DMS 273 (cell line): Measurements from ENCODE around the gene TP63.
A peak's percentile ranks its signal among the peaks of the same experiment; 100 is the strongest.

Experiments
- DNase-seq: peaks from one replicate; lab custom pipeline; 2025; ENCODE audit not compliant: unreplicated experiment; lab: John Stamatoyannopoulos, UW

Gene TP63

DNA sequence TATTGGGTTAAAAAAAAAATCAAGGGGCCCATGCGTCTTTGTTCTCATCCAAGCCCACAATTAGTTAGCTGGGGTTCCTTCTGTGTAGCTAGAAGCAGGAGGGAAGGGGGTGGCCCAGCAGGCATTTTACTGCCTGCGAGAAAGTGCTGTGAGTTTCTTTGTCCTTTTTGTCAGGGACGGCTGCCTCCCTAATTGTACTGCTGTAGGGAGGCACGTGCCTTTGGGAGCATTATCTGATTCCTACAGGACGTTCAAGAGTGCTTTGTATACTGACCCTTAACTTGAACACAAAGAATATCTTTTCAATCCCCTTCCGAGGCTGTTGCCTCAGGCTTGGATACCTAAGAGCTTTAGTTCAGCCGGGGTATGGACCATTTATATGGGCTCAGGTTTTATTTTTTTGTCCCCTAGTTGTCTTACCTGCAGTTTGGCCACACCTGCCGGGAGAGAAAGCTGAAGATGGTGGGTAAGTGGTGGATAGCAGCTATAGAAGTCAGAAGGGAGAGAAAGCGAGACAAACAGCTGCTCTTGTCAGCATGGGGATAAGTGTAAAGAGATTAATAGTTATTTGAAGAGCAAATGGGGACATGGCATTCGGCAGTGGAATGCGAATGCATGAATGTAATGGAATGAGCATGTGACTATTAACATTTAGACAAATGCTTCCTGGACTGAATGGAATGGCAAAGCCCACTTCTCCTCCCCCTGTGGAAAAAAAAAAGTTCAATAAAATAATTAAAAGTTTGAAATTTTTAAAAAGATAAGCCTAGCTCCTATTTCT lies 175.2 kb downstream of the TP63 start:
- no peak for DNase-seq

DNA sequence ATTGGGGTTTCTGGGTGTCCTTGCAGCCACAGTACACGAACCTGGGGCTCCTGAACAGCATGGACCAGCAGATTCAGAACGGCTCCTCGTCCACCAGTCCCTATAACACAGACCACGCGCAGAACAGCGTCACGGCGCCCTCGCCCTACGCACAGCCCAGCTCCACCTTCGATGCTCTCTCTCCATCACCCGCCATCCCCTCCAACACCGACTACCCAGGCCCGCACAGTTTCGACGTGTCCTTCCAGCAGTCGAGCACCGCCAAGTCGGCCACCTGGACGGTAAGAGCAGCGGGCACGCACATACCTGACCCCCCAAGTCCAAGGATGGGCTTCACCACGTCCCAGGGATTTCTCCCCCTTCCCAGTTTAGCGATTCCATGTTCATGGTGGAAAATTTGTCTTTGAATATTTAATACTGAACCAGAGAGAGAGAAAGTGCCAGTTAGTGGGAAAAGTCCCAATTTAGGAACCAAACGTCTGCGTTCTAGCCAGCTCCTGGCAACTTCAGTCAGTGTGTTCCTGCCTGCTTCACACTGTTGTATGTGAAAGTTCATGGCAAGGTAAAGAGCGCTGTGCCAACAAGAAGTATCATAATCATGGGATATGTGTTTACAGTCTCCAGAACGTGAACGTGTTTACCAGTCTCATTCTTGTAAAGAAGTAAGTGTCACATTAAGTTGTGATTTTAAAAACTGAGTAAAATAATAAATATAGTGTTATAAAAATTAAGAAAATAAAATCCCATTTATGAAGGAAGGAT lies 177.2 kb downstream of the TP63 start:
- DNase-seq, result no peak

DNA sequence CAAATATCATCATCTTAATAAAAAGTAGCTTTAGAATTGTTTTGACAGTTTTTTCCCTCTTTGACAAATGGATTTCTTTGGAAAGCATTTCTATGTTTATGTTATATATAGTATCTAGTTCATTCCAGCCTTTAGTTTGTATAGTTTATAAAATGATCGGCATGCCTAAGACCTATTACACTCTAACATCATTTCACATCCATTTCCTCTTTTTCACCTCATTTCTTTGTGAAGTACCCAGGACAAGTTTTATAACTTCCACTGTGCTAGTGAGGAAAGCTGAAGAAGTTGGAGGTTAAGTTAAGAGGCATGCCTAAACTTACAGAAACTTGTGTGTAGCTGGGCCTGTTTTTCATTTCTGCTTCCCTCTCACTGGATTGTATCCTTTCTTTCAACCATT lies 178.4 kb downstream of the TP63 start:
- DNase-seq, result no peak

DNA sequence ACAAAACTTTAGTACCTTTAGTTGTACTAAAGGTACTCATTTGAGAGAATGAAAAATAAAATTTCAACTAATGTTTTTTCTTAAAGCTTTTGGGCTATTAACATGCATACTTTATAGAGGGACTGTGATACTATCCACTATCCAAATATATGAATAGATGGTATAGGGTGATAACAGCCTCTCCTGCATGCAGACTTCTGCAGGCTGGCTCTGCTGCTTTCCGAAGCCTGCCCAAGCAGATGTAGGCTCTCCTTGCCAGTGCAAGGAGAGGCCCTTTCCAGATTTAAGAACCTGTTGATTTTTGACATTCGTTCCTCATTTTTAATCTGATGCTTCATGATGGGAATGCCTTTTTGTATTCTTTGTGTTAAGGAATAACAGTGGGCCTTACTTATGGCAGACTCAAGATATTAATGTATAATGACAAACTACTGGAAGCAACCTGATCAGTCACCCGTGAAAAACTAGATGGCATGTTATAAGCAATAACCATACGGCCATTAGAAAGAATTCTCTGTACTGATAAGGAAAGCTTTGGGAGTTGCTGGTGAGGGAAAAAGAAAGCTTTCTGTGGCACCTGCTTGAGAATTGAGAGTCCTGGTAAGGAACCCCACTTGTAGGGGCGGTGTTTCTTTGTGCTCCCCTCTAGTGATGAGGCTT lies 181.7 kb downstream of the TP63 start:
- DNase-seq, result no peak

DNA sequence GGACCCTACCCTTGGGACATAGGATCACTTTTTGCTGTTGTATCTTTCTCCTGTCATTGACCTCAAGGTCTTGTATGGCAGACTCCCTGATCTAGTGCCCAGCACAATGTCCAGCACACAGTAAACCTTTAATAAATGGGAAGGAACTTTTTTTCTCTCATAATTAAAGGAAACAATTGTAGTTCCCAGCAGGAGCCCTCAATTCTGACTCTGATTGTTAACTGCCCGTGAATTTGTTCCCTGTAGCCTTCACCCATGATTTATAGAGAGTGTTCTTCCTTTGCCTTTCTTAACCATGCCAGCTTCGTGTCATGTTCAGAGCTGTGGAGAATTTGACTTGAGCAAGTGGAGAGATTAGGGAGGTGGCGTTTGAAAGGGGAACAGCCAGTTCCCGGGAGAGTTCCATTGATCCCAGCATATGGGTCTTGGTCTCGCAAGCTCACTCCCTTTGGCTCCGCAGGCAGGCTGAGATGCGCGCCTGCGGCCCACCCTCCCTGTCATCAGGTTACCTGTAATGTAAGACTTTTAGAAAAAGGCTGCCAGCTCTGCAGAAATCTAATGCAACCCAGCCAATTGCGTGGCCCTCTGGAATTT lies 182.6 kb downstream of the TP63 start:
- no peak for DNase-seq

DNA sequence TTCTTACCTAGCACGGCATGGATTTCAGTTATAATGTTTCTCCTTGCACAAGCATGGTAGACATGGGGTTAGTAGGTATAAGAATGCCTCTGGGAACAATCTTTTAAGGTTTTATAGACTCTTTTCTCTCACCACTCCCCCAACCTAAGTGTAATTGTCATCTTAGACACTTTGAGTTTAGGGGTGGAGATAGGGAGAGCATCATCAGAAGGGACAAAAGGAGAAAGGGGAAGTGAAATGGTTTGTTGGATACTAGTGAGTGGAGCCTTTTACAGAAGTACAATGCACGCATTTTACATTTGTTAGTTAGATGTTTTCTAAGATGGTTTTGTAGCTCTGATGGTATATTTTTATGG lies 189.2 kb downstream of the TP63 start:
- DNase-seq, result no peak

DNA sequence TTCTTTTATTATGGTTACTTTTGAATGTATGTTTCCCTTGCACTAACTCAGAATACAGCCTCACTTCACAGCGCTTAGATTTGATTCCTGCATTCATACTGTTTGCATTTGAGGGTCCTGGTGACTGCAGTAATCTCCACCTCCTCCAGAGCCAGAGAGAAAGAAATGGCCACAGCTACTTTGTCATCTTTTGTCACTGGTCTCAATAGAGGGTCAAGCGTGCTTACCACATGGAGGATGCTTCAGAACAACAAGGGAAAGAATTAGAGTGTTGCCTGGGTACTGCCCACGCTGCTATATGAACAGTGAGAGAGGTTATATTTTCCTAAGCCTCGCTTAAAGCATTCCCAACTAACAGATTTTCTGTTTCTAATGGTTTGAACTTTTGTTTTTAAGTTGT lies 190.1 kb downstream of the TP63 start:
- DNase-seq, result no peak

DNA sequence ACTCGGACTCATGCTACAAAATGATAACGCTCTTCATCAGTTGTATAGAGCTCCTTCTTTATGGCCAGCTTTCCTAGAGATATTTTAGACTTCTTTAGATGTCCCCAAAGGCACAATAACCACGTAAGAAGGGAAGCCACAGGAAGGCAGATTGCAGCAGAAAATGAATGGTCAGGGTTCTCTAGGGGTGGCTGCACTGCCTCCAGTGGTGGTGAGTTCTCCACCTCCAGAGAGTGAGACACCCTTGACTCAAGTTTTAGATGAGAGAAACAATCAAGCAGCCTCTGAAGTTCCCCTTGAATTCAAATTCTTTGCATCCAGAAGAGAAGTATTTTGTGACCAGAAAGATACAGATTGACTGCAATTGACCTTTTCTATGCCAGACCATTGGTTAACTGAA lies 191.5 kb downstream of the TP63 start:
- DNase-seq, result no peak

DNA sequence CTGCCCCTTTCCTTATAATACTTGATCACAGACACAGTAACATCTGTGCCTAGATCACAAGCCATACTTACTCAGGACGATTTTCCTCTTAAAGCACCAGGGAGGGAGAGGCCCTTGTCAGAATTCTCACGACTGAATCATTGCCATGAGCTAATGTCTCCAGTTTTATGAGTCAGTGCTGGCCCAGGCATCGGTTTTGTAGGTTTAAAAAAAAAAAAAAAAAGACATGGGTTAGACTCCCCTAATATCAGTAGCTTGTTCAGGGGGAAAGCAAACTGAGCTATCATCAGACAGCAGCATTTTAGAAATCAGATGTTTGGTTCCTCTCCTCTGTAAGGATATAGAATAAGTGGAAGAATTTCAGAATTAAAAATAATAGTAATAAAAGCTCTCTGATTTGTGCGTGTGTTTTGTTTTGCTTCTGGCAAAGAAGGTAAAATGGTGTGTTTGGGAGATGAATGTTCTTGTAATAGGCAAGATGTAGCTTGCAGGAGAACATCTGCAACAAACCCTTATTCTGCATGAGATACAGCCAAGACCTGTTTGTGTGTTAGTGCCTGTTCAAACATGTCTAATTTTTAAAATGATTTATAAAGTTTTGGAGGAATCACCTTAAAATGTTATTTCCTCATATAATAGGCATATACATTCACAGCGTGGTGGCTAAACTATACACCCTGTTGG lies 193.6 kb downstream of the TP63 start:
- DNase-seq, result peak; percentile 15

DNA sequence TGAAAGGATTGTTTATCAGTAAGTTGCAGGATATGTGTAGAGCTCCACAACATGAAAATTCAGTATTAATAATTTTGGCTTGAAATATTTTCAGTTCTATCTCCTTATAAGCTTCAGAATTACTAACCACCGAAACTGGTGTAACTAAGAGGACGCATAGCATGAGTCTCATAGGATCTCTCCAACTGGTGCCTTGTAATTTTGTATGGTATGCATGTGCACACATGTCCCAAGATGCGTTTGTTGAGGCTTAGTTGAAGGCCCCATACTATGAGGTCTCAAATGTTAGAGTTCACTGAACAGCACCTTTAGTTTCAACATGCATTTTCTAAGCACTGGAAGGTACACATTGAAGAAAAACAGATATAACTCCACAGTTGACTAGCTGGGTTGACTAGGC lies 195.4 kb downstream of the TP63 start:
- DNase-seq, result no peak

DNA sequence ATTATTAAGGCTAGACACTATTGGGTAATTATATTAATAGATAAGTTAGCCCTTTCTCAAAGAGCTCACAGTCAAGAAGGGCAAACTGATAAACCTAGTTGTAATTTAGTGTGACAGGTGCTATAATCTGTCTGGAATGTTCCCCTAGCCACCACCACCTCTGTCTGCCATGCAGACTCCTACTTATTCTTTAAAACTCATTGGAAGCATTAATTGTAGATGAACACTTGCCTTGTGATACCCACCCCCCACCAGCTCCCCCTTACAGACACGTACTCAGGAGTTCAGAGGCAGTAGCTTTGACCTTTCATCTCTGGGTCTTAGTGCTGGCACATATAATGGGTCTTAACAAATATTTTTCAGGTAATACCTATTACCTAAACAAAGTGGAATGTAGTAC lies 195.9 kb downstream of the TP63 start:
- no peak for DNase-seq

DNA sequence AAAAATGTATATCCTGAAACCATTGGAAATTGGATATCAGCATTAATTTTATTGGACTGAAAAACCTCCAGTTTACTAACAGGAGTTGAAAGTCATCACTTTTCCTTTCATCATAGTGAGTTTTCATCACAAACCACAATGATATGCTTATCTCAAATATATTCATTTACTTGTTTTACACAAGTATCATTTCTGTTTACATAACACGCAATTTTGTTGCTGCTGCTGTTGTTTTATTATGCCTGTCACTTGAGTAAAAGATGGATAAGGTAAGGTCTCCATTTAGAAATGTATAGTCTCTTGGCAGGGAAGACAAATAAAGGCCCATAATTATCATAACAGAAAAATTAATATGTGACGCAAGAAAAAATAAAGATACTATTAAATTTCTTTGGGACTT lies 199.2 kb downstream of the TP63 start:
- DNase-seq, result no peak

DNA sequence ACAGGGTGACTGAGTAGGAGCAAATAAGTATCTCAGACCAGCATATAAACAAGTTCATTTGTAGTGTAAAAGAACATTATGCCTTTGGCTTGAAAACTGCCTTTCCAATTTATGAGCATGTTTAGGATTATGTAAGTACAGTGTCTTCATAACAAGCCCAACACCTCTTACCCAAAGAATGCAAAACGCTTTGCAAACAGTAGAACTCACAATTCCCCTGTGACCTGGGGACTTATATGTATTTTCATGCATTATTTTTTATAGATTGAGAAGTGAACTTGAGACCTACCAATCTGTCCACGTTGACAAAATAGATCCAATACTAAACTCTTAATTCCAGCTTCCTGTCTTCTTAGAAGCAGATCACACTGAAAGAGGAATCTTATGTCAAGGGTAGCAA lies 202.1 kb downstream of the TP63 start:
- DNase-seq, result no peak

DNA sequence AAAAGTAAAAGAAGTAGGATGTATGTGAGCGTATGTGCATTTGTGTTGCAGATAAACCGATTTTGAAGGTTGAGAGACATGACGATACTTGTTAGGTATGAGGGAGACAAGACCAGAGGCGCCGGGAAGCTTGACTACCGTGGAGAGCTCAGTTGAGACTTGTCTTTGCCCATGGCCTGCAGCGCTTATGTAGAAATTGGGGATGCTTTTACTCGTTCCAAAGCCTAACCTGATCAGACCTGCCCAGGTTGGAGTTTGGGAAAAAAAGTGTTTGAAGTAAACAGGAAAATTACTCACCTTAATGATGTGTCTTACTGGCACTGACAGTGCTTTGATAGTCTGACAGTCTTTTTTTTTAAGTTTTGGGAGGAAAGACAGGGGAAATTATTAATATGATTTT lies 202.8 kb downstream of the TP63 start:
- peak; percentile 7 for DNase-seq

DNA sequence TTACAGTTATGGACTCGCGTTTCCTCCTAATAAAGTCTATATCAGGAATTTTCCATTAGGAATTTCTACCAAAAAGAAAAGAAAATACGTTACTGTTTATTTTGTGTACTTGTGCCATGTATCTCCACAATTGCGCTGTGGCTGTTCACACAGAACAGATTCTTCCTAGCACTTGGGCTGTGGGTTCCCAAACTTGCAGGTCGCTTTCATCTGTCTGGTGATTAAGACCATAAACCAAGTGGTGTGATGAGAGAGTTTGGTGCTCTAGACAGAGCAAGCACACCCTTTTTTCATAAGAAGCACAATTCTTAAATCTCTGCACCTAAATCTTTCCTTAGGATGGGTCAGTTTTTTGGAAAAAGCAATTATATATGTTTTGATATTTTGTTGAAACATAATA lies 203.3 kb downstream of the TP63 start:
- DNase-seq, result no peak

DNA sequence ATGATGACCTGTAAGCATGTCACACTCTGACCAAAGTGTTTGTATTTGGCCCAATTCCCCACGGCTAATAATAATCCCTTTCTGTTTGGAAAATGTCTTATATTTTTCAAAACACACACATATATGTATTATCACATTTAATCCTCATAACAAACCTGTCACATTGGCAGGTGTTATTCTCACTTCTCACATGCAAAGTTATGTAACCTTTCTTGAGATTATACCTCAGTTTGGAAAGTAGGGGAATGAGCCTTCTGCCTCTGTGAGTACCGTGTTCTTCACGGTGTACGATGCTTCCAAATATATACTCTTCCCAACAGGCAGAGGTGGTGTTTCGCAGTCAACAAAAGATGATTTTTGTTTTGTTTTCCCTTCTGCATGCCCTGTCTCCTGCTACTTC lies 205.6 kb downstream of the TP63 start:
- DNase-seq, result no peak

DNA sequence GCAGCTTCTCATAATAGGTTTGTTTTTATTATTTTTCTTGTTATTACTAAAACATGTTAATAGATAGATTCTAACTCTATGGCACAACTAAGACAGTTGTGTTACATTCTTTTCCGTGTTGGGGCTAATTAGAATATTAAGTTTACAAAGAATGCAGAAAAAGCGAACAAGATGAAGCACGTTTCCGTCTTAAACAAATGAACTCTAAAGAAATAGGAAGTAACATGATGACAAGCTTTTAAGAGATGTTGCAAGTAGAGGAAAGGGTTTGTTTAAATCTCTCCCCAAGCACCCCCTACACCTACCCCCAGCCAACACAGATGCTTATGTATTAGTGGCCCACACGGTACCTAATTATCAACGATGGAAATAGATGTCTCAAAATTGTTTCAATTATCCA lies 207.1 kb downstream of the TP63 start:
- no peak for DNase-seq

DNA sequence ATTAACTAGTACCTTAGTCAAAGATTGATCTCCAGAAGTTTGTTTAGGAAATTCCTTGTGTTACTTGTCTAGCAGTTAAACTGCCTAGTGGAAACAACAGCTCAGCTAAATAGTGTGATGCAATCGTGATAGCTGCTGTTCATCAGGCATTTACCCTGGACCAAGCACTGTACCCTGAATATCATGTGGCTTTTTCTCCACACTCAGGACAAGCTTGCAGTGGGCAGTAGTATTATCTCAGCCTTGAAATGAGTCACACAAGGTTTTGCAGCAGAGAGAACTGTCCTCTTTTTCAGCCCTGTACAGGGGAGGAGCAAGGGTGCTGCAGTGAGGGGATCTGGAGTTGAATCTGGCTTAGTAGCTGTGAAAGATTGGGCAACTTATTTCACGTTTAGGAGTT lies 208.4 kb downstream of the TP63 start:
- DNase-seq, result no peak

DNA sequence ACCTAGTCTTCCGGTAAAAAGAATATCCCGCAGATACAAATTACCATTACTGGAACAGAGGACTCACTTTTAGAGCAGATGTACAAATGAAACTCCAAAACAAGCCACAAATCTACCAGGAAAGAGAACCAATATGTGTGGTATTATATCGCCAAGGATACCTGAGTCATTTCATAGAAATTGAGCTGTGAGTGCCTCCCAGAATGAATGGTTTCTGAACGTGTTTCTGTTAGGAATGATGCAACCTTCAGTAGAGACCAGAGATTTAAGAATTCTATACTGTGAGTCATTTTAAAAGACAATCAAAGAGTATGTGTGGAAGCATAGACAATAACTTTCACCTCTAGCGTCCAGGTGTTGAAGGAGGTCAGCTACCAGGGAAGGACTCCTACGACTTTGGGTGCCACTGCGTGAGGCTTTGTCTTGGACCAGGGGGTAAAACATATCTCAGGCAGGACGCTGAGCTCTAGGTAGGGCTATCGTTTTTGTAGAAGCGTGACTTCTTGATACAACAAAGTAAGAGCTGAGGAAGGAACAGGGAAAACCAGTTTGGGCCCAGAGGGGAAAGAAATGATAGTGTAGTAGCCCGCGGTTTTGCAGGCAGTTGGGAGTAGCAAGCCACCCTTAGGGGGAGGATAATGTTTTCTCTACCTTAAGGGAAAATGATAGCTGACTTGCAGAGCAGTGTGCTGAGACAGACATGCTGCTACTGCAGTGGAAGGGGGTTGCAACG lies 210.4 kb downstream of the TP63 start:
- DNase-seq, result no peak
